ENCODE measurements around the gene NHSL2.

DNA sequence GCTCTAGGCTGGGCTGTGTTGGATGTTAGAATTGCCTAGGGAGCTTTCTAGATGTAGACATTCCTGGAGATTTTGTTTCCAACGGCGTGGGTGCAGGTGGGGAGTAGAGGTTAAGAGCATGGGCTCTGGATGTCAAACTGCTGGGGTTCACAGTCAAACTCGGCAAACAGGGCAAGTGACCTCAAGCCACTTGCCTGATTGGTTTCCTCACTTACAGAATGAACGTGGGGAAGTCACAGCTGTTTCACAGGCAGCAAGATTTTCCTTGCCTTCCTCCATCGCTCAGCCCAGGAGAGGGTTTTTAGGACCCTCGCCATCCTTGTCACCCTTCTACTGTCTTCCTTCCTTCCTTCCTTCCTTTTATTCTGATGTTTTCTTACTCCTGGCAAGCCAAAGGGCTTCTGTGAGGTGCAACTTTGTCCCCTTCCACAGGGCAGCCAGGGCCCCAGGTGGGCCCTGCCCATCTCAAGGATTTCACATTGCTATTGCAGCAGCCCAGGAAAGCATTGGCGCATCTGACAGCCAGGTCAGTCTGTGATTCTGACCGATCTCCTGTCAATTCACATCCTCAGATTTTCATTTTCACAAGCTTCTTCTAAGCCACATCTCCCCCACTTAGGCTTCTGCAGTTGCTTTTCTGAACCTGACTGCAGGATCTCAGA, 214.0 kb downstream of the NHSL2 start:
- TF ChIP-seq EP300 (IDR thresholded peaks at IDR 0.05) (no peak), POLR2AphosphoS5 (IDR thresholded peaks at IDR 0.05) (no peak)
- TF ChIP-seq, protein P1, sequence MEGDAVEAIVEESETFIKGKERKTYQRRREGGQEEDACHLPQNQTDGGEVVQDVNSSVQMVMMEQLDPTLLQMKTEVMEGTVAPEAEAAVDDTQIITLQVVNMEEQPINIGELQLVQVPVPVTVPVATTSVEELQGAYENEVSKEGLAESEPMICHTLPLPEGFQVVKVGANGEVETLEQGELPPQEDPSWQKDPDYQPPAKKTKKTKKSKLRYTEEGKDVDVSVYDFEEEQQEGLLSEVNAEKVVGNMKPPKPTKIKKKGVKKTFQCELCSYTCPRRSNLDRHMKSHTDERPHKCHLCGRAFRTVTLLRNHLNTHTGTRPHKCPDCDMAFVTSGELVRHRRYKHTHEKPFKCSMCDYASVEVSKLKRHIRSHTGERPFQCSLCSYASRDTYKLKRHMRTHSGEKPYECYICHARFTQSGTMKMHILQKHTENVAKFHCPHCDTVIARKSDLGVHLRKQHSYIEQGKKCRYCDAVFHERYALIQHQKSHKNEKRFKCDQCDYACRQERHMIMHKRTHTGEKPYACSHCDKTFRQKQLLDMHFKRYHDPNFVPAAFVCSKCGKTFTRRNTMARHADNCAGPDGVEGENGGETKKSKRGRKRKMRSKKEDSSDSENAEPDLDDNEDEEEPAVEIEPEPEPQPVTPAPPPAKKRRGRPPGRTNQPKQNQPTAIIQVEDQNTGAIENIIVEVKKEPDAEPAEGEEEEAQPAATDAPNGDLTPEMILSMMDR (IDR thresholded peaks at IDR 0.05): no peak

Measured in esophagus muscularis mucosa (tissue), 4 donors.